SK-N-SH (cell line): Measurements from ENCODE around the gene GRIK5. TPM values are rescaled to one million over a fixed set of nuclear protein-coding genes. Genes with fewer than 3 reads are reported as not detected.

Experiments used
- CTCF ChIA-PET: fragments of 300-600, 350-600 bp; formaldehyde crosslinking; extraction: SDS; loops from one replicate; lab custom pipeline; 2021; lab: Yijun Ruan, JAX
- POLR2A ChIA-PET: fragments of 350-600 bp; sonication (Branson Sonifier 250); formaldehyde crosslinking; extraction: SDS; loops from one replicate; lab custom pipeline; 2020; ENCODE audit warnings: antibody characterized with exemption, inconsistent platforms; lab: Yijun Ruan, JAX
- DNase-seq: peaks from one replicate; pipeline ENCODE4 v3.0.0; 2012
- H2AFZ ChIP-seq: fragments of 200-600 bp; sonication (generic); 2 replicates; pipeline ENCODE4 v1.8.1; 2016; ENCODE audit warnings: antibody characterized with exemption, mild to moderate bottlenecking, low read depth
- H3F3A ChIP-seq: fragments of 200-600 bp; sonication (generic); replicated peaks from 2 replicates; pipeline ENCODE3; 2016; ENCODE audit warnings: antibody characterized with exemption, mild to moderate bottlenecking; ENCODE audit not compliant: insufficient read depth
- H3K27ac ChIP-seq, 2 experiments: fragments of 200-500 bp in 1 of 2; fragments of 200-600 bp in 1 of 2; sonication (Bioruptor generic) in 1 of 2; sonication (generic), shearing (Covaris generic) in 1 of 2; 2 replicates each; pipeline versions ENCODE4 v1.5.1 to v1.6.1; 2014 to 2016; ENCODE audit warnings: low read depth in 2 of 2, inconsistent platforms in 1 of 2, low read length in 1 of 2, mild to moderate bottlenecking in 1 of 2, mixed read lengths in 1 of 2
- H3K27me3 ChIP-seq: fragments of 200-600 bp; sonication (generic), shearing (Covaris generic); 2 replicates; pipeline ENCODE4 v1.6.1; 2016; ENCODE audit warnings: mixed run types; ENCODE audit not compliant: insufficient read depth
- H3K36me3 ChIP-seq, 2 experiments: fragments of 200-500 bp in 1 of 2; fragments of 200-600 bp in 1 of 2; sonication (Bioruptor generic) in 1 of 2; sonication (generic) in 1 of 2; replicated peaks in 1 of 2; 2 replicates each; pipeline versions ENCODE3 to v1.5.1; 2014 to 2016; ENCODE audit warnings: low read length in 1 of 2, mild to moderate bottlenecking in 1 of 2; ENCODE audit not compliant: insufficient read depth in 2 of 2, control insufficient read depth in 1 of 2
- H3K4me1 ChIP-seq, 2 experiments: fragments of 200-500 bp in 1 of 2; fragments of 200-600 bp in 1 of 2; sonication (Bioruptor generic) in 1 of 2; sonication (generic), shearing (Covaris generic) in 1 of 2; 2 replicates each; pipeline versions ENCODE4 v1.5.1 to v1.6.1; 2014 to 2016; ENCODE audit warnings: low read depth in 1 of 2, low read length in 1 of 2, mixed run types in 1 of 2; ENCODE audit not compliant: insufficient read depth in 2 of 2, control insufficient read depth in 1 of 2
- H3K4me2 ChIP-seq: fragments of 200-600 bp; sonication (generic), shearing (Covaris generic); 2 replicates; pipeline ENCODE4 v1.6.1; 2017; ENCODE audit warnings: mixed run types
- H3K4me3 ChIP-seq, 2 experiments: fragments of 200-500 bp in 1 of 2; fragments of 200-600 bp in 1 of 2; sonication (Bioruptor generic) in 1 of 2; sonication (generic), shearing (Covaris generic) in 1 of 2; 2 replicates each; pipeline versions ENCODE4 v1.5.1 to v1.8.1; 2014 to 2016; ENCODE audit warnings: low read depth in 2 of 2, inconsistent platforms in 1 of 2, low read length in 1 of 2, mild to moderate bottlenecking in 1 of 2, mixed read lengths in 1 of 2, moderate library complexity in 1 of 2
- H3K79me2 ChIP-seq: fragments of 200-600 bp; sonication (generic); 2 replicates; pipeline ENCODE4 v1.8.1; 2017; ENCODE audit warnings: mild to moderate bottlenecking; ENCODE audit not compliant: insufficient read depth
- H3K9ac ChIP-seq: fragments of 200-600 bp; sonication (generic); 2 replicates; pipeline ENCODE4 v1.6.1; 2017; ENCODE audit warnings: mixed run types
- H3K9me2 ChIP-seq: fragments of 200-600 bp; sonication (generic); 2 replicates; pipeline ENCODE4 v1.6.1; 2017; ENCODE audit warnings: mixed run types
- H3K9me3 ChIP-seq: fragments of 200-600 bp; sonication (generic); 2 replicates; pipeline ENCODE4 v1.6.1; 2017; ENCODE audit warnings: mixed run types, mild to moderate bottlenecking, moderate library complexity
- H4K20me1 ChIP-seq: fragments of 200-600 bp; sonication (generic); 2 replicates; pipeline ENCODE4 v1.6.1; 2017; ENCODE audit warnings: mild to moderate bottlenecking, mixed run types; ENCODE audit not compliant: insufficient read depth
- ELF1 ChIP-seq: IDR thresholded peaks from 2 replicates; pipeline ENCODE4 v1.4.0; 2012
- EP300 ChIP-seq, 2 experiments: IDR thresholded peaks; 2 replicates each; pipeline versions ENCODE4 v1.4.0 to v1.6.1; 2012; ENCODE audit warnings: borderline replicate concordance in 1 of 2, low read depth in 1 of 2, low read length in 1 of 2
- EZH2phosphoT487 ChIP-seq: fragments of 200-600 bp; sonication (generic); IDR thresholded peaks from 2 replicates; pipeline ENCODE4 v1.6.1; 2017; ENCODE audit warnings: low read depth, mixed run types, mild to moderate bottlenecking, antibody characterized with exemption, moderate library complexity, borderline replicate concordance
- FOXJ3 ChIP-seq: sonication (generic); formaldehyde crosslinking; IDR thresholded peaks from 2 replicates; pipeline ENCODE4 v1.5.1; 2020; ENCODE audit warnings: mild to moderate bottlenecking, missing genetic modification reagents
- FOXM1 ChIP-seq: IDR thresholded peaks from 2 replicates; pipeline ENCODE4 v1.4.0; 2012; ENCODE audit warnings: low read depth, mild to moderate bottlenecking
- GABPA ChIP-seq: IDR thresholded peaks from 2 replicates; pipeline ENCODE4 v1.4.0; 2012; ENCODE audit warnings: low read depth, mild to moderate bottlenecking
- JUND ChIP-seq: IDR thresholded peaks from 2 replicates; pipeline ENCODE4 v1.4.0; 2012
- MEF2A ChIP-seq: IDR thresholded peaks from 2 replicates; pipeline ENCODE4 v1.4.0; 2012; ENCODE audit warnings: low read depth, borderline replicate concordance
- MXI1 ChIP-seq: IDR thresholded peaks from 2 replicates; pipeline ENCODE4 v1.6.1; 2012; ENCODE audit warnings: mild to moderate bottlenecking, low read depth, low read length, improper control_type of control experiment
- NFIC ChIP-seq: IDR thresholded peaks from 2 replicates; pipeline ENCODE4 v1.4.0; 2012; ENCODE audit warnings: borderline replicate concordance
- NRF1 ChIP-seq: IDR thresholded peaks from 2 replicates; pipeline ENCODE4 v1.6.1; 2012; ENCODE audit warnings: low read depth, mild to moderate bottlenecking, low read length
- RAD21 ChIP-seq: IDR thresholded peaks from 2 replicates; pipeline ENCODE4 v1.6.1; 2012; ENCODE audit warnings: mild to moderate bottlenecking, low read length
- RCOR1 ChIP-seq: fragments of 150-350 bp; IDR thresholded peaks from 2 replicates; pipeline ENCODE4 v1.6.1; 2017; ENCODE audit warnings: antibody characterized with exemption, low read length
- REST ChIP-seq: IDR thresholded peaks from 2 replicates; pipeline ENCODE4 v1.6.1; 2012; ENCODE audit warnings: mild to moderate bottlenecking, low read depth, low read length, moderate library complexity
- RFX5 ChIP-seq: IDR thresholded peaks from 2 replicates; pipeline ENCODE4 v1.6.1; 2012; ENCODE audit warnings: mild to moderate bottlenecking, improper control_type of control experiment, low read length
- RXRA ChIP-seq: IDR thresholded peaks from 2 replicates; pipeline ENCODE4 v1.4.0; 2012; ENCODE audit warnings: low read depth, mild to moderate bottlenecking, borderline replicate concordance
- SMC3 ChIP-seq: IDR thresholded peaks from 2 replicates; pipeline ENCODE4 v1.6.1; 2012; ENCODE audit warnings: low read depth, low read length, improper control_type of control experiment
- TEAD4 ChIP-seq: IDR thresholded peaks from 2 replicates; pipeline ENCODE4 v1.4.0; 2012; ENCODE audit warnings: mild to moderate bottlenecking, borderline replicate concordance; ENCODE audit not compliant: insufficient read depth
- YY1 ChIP-seq: IDR thresholded peaks from 2 replicates; pipeline ENCODE4 v1.4.0; 2012; ENCODE audit warnings: low read depth, mild to moderate bottlenecking
- WGBS: methylation state at CpG from one replicate; pipeline ENCODE4 v1.1.6; 2017; ENCODE audit warnings: low lambda C conversion rate; 5-methylcytosine and 5-hydroxymethylcytosine counted together
- polyA plus RNA-seq, 3 experiments: library from polyadenylated mRNA; depleted of rRNA; stranded (reverse); fragments of >200 nt; gene quantifications; 2 replicates each; pipeline ENCODE4 v1.2.3, GENCODE V29; 2012
- TF ChIP-seq, protein P1 (sequence below): fragments of 150-350 bp; IDR thresholded peaks from 2 replicates; pipeline ENCODE4 v1.6.1; 2016; ENCODE audit warnings: mild to moderate bottlenecking, low read depth, low read length
- TF ChIP-seq, protein P2 (sequence below): fragments of 200-600 bp; sonication (generic); IDR thresholded peaks from 2 replicates; pipeline ENCODE4 v1.6.1; 2017; ENCODE audit warnings: antibody characterized with exemption, mild to moderate bottlenecking, moderate library complexity

The GRIK5 gene
- polyA plus RNA-seq, 1 of the 3 experiments (the other 2 are of a cell fraction): 2.4 TPM

- TF ChIP-seq EP300 (IDR thresholded peaks at IDR 0.05; ENCODE audit: borderline replicate concordance in 1 of 2, low read depth in 1 of 2, low read length in 1 of 2) (no peak), NFIC (no peak), FOXJ3 (no peak), ELF1 (no peak), RCOR1 (no peak), YY1 (no peak), EZH2phosphoT487 (no peak), RAD21 (peak; percentile 54), NRF1 (no peak), MEF2A (no peak), FOXM1 (no peak), JUND (no peak), MXI1 (no peak), REST (peak; percentile 79; the same call in 1 of the 2 replicates), TEAD4 (no peak), RXRA (no peak), GABPA (no peak), RFX5 (no peak), SMC3 (peak; percentile 57)
- TF ChIP-seq, protein P1, sequence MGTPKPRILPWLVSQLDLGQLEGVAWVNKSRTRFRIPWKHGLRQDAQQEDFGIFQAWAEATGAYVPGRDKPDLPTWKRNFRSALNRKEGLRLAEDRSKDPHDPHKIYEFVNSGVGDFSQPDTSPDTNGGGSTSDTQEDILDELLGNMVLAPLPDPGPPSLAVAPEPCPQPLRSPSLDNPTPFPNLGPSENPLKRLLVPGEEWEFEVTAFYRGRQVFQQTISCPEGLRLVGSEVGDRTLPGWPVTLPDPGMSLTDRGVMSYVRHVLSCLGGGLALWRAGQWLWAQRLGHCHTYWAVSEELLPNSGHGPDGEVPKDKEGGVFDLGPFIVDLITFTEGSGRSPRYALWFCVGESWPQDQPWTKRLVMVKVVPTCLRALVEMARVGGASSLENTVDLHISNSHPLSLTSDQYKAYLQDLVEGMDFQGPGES: no peak
- TF ChIP-seq, protein P2, sequence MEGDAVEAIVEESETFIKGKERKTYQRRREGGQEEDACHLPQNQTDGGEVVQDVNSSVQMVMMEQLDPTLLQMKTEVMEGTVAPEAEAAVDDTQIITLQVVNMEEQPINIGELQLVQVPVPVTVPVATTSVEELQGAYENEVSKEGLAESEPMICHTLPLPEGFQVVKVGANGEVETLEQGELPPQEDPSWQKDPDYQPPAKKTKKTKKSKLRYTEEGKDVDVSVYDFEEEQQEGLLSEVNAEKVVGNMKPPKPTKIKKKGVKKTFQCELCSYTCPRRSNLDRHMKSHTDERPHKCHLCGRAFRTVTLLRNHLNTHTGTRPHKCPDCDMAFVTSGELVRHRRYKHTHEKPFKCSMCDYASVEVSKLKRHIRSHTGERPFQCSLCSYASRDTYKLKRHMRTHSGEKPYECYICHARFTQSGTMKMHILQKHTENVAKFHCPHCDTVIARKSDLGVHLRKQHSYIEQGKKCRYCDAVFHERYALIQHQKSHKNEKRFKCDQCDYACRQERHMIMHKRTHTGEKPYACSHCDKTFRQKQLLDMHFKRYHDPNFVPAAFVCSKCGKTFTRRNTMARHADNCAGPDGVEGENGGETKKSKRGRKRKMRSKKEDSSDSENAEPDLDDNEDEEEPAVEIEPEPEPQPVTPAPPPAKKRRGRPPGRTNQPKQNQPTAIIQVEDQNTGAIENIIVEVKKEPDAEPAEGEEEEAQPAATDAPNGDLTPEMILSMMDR: peak; percentile 60
- no peaks in the 10 kb centered on the region for H4K20me1 ChIP-seq
- H3K27ac ChIP-seq: peak overlapping the region in 1 of 2 experiments; percentile 98; a peak in 2 of 4 replicates
- H3K79me2 ChIP-seq: no peaks in the 10 kb centered on the region
- H3K9me2 ChIP-seq: no peaks in the 10 kb centered on the region
- H3K4me2 ChIP-seq: no peak overlapping the region
- no peaks in the 10 kb centered on the region for H3K36me3 ChIP-seq
- no peak overlapping the region for H3K9ac ChIP-seq
- DNase-seq: peak; percentile 89
- peaks cover 0 to 50% of the 10 kb centered on the region in 2 experiments; a peak in 1 of 4 replicates for H3K4me1 ChIP-seq
- 0% methylated on average over 20 of the region's 64 CpGs for WGBS
- H2AFZ ChIP-seq: no peak overlapping the region
- H3K9me3 ChIP-seq: no peaks in the 10 kb centered on the region
- ChIA-PET CTCF (interaction anchor here (0.5 to 4.7 kb wide), 16 partner anchors 12 to 361 kb away, joined by 3 to 39 read pairs (median 5); partner anchors contain the start of gene RABAC1), POLR2A (interaction anchor here (0.9 to 1.3 kb wide), 3 partner anchors 10 to 37 kb away, joined by 3 to 5 read pairs (median 3); no protein-coding TSS in a partner anchor)
- peaks cover 54% of the 10 kb centered on the region for H3K27me3 ChIP-seq
- H3K4me3 ChIP-seq: peak overlapping the region; percentile 34 to 53; a peak in 3 of 4 replicates
- no peaks in the 10 kb centered on the region for H3F3A ChIP-seq
Measured at GRCh38 chr19:41998246-41999020, 71.6 kb downstream of the GRIK5 start.
